HCT116 (cell line): ENCODE data around the gene MMP24. TPM values are rescaled to one million over a fixed set of nuclear protein-coding genes. Genes with fewer than 3 reads are reported as not detected.

ENCODE experiments used
- ATAC-seq: fragments of 200-7000 bp; cut with Tn5 transposase; 2 replicates; pipeline ENCODE4 v1.9.1; 2020; ENCODE audit warnings: mild to moderate bottlenecking, moderate library complexity
- BruUV-seq: library from RNA; stranded (reverse); fragments of 400-500 nt; replicated peaks from 2 replicates; lab custom pipeline; 2021; lab: Mats Ljungman, UMichigan
- CTCF ChIA-PET: fragments of 300-600 bp; sonication (Branson Sonifier 250); formaldehyde crosslinking; loops from one replicate; lab custom pipeline; 2021; ENCODE audit warnings: antibody characterized with exemption; lab: Charles Lee
- POLR2A ChIA-PET: fragments of 300-600, 350-600 bp; sonication (Branson Sonifier 250); formaldehyde crosslinking; loops from one replicate; lab custom pipeline; 2021; ENCODE audit warnings: antibody characterized with exemption; lab: Charles Lee
- RAD21 ChIA-PET, 2 experiments: fragments of 300-600 bp; sonication (Branson Sonifier 250); formaldehyde crosslinking; loops; one replicate each; lab custom pipeline; 2023; ENCODE audit warnings: low total read pairs in 2 of 2; ENCODE audit not compliant: uncharacterized antibody in 2 of 2, unreplicated experiment in 2 of 2, low non-redundant PET in 1 of 2; lab: Charles Lee
- DNase-seq: peaks from one replicate; pipeline ENCODE4 v3.0.0-alpha.2; 2010; ENCODE audit warnings: low read depth, low spot score
- H2AFZ ChIP-seq: fragments of 200-600 bp; shearing (Covaris generic), sonication (generic); 2 replicates; pipeline ENCODE4 v1.6.1; 2017; ENCODE audit warnings: low read depth, mixed run types, mixed read lengths, antibody characterized with exemption, low read length; ENCODE audit not compliant: poor library complexity, severe bottlenecking
- H3K27ac ChIP-seq: 2 replicates; pipeline ENCODE4 v1.5.1; 2012; ENCODE audit warnings: low read depth, low read length
- H3K27me3 ChIP-seq: fragments of 200-600 bp; sonication (generic); 2 replicates; pipeline ENCODE4 v1.6.1; 2016; ENCODE audit warnings: mixed run types, low read length, mixed read lengths; ENCODE audit not compliant: insufficient read depth
- H3K36me3 ChIP-seq, 2 experiments: fragments of 200-500 bp in 1 of 2; fragments of 200-600 bp in 1 of 2; sonication (Bioruptor generic) in 1 of 2; sonication (generic) in 1 of 2; 2 replicates each; pipeline versions ENCODE4 v1.5.1 to v1.6.1; 2014 to 2016; ENCODE audit warnings: low read length in 2 of 2, inconsistent platforms in 1 of 2, mixed read lengths in 1 of 2, mixed run types in 1 of 2; ENCODE audit not compliant: insufficient read depth in 2 of 2, control insufficient read depth in 1 of 2
- H3K4me1 ChIP-seq, 2 experiments: fragments of 200-600 bp in 1 of 2; sonication (generic) in 1 of 2; 2 replicates each; pipeline versions ENCODE4 v1.5.1 to v1.6.1; 2012 to 2017; ENCODE audit warnings: low read length in 2 of 2, inconsistent platforms in 1 of 2, mild to moderate bottlenecking in 1 of 2, mixed read lengths in 1 of 2, mixed run types in 1 of 2, moderate library complexity in 1 of 2; ENCODE audit not compliant: insufficient read depth in 2 of 2, control insufficient read depth in 1 of 2
- H3K4me2 ChIP-seq: fragments of 200-600 bp; sonication (generic); 2 replicates; pipeline ENCODE4 v1.6.1; 2017; ENCODE audit warnings: mixed run types, low read length, mixed read lengths
- H3K4me3 ChIP-seq, 2 experiments: fragments of 200-600 bp in 1 of 2; sonication (generic) in 1 of 2; replicated peaks in 1 of 2; 2 replicates each; pipeline ENCODE4 v1.5.1; 2011 to 2016; ENCODE audit warnings: low read length in 2 of 2, control low read depth in 1 of 2, low read depth in 1 of 2, mild to moderate bottlenecking in 1 of 2, mixed read lengths in 1 of 2, mixed run types in 1 of 2
- H3K79me2 ChIP-seq: fragments of 200-600 bp; sonication (generic); 2 replicates; pipeline ENCODE4 v1.6.1; 2017; ENCODE audit warnings: mild to moderate bottlenecking, mixed run types, low read length, moderate library complexity, mixed read lengths; ENCODE audit not compliant: insufficient read depth
- H3K9ac ChIP-seq: fragments of 200-600 bp; sonication (generic); 2 replicates; pipeline ENCODE4 v1.6.1; 2016; ENCODE audit warnings: low read length, mixed read lengths
- H3K9me2 ChIP-seq: fragments of 200-600 bp; sonication (generic), shearing (Covaris generic); 2 replicates; pipeline ENCODE4 v1.6.1; 2017; ENCODE audit warnings: mixed run types, mild to moderate bottlenecking, moderate library complexity; ENCODE audit not compliant: insufficient read depth
- H3K9me3 ChIP-seq, 2 experiments: fragments of 200-500 bp in 1 of 2; fragments of 200-600 bp in 1 of 2; sonication (Bioruptor generic) in 1 of 2; sonication (generic) in 1 of 2; 2 replicates each; pipeline ENCODE4 v1.6.1; 2014 to 2017; ENCODE audit warnings: low read length in 2 of 2, mixed read lengths in 2 of 2, inconsistent platforms in 1 of 2, low read depth in 1 of 2, mild to moderate bottlenecking in 1 of 2, mixed run types in 1 of 2, moderate library complexity in 1 of 2; ENCODE audit not compliant: control insufficient read depth in 1 of 2, insufficient read depth in 1 of 2
- H4K20me1 ChIP-seq: fragments of 200-600 bp; sonication (generic), shearing (Covaris generic); 2 replicates; pipeline ENCODE4 v1.6.1; 2017; ENCODE audit warnings: mixed run types, mild to moderate bottlenecking, moderate library complexity; ENCODE audit not compliant: insufficient read depth
- ELF1 ChIP-seq: IDR thresholded peaks from 2 replicates; pipeline ENCODE4 v1.6.1; 2012; ENCODE audit warnings: low read depth, borderline replicate concordance
- EZH2 ChIP-seq: fragments of 200-600 bp; sonication (generic); IDR thresholded peaks from 2 replicates; pipeline ENCODE4 v1.6.1; 2017; ENCODE audit warnings: antibody characterized with exemption, mixed run types
- EZH2phosphoT487 ChIP-seq: fragments of 200-600 bp; IDR thresholded peaks from 2 replicates; pipeline ENCODE4 v1.6.1; 2018; ENCODE audit warnings: antibody characterized with exemption, borderline replicate concordance
- JUND ChIP-seq: IDR thresholded peaks from 2 replicates; pipeline ENCODE4 v1.6.1; 2012
- POLR2AphosphoS5 ChIP-seq: IDR thresholded peaks from 2 replicates; pipeline ENCODE4 v1.6.1; 2011; ENCODE audit warnings: mild to moderate bottlenecking, low read depth, low read length, moderate library complexity
- SP1 ChIP-seq: IDR thresholded peaks from 2 replicates; pipeline ENCODE4 v1.6.1; 2012; ENCODE audit warnings: low read depth
- SRF ChIP-seq: IDR thresholded peaks from 2 replicates; pipeline ENCODE4 v1.6.1; 2012; ENCODE audit warnings: low read depth
- ZFX ChIP-seq: fragments of 450-650 bp; IDR thresholded peaks from 2 replicates; pipeline ENCODE4 v1.6.1; 2017
- ZNF274 ChIP-seq: fragments of 200-500 bp; sonication (Bioruptor generic); IDR thresholded peaks from 2 replicates; pipeline ENCODE4 v1.6.1; 2014; ENCODE audit warnings: mild to moderate bottlenecking, low read depth, low read length, inconsistent platforms
- intact Hi-C: fragments of 100-400 bp; cut with micrococcal nuclease; formaldehyde crosslinking; loops from 2 replicates; pipeline ENCODE4 v1.10.0; 2022
- total RNA-seq: library from RNA; stranded (reverse); gene quantifications from one replicate; pipeline ENCODE4 v1.2.1, GENCODE V29; 2021; ENCODE audit not compliant: unreplicated experiment
- TF ChIP-seq, protein P1 (sequence below): IDR thresholded peaks from 2 replicates; pipeline ENCODE4 v1.6.1; 2012; ENCODE audit warnings: low read depth
- TF ChIP-seq, protein P2 (sequence below), 3 experiments: fragments of 200-600 bp in 1 of 3; sonication (generic) in 1 of 3; IDR thresholded peaks in 2 of 3; conservative IDR thresholded peaks in 1 of 3; 2 replicates each; pipeline ENCODE4 v1.5.1; 2012 to 2017; ENCODE audit warnings: low read depth in 2 of 3, low read length in 2 of 3, antibody characterized with exemption in 1 of 3, borderline replicate concordance in 1 of 3, control low read depth in 1 of 3, mild to moderate bottlenecking in 1 of 3, mixed read lengths in 1 of 3, mixed run types in 1 of 3, moderate library complexity in 1 of 3; ENCODE audit not compliant: insufficient read depth in 1 of 3
- TF ChIP-seq, protein P3 (sequence below): IDR thresholded peaks from 2 replicates; pipeline ENCODE4 v1.6.1; 2012
- TF ChIP-seq, protein P4 (sequence below): IDR thresholded peaks from 2 replicates; pipeline ENCODE4 v1.6.1; 2011; ENCODE audit warnings: mild to moderate bottlenecking, low read length, moderate library complexity; ENCODE audit not compliant: insufficient replicate concordance; ENCODE audit errors: extremely low read depth

Gene MMP24
- total RNA-seq, 1 experiment from 2014 or later: not detected

DNA sequence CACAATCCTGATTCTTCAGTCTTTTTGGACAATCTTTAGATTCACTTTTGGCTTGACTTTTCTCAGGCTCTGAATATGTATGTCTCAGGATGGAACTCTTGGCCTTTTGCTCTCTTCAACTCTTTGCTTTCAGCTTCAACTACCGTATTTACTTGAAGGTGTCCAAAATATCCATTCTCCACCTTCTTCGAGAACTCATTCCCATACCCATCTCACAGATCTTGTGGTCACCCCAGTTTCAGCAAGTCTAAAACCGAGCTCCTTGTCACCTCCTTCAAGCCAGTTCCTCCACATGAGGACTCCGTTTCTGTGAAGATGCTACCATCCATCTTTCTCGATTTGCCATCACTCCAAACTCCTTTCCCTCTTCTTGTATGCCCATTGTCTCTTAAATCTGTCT, 2.0 kb upstream of the MMP24 start:
- no peak overlapping the region for H3K27ac ChIP-seq
- ChIA-PET CTCF (no interaction called here), RAD21 (no interaction called here), POLR2A (no interaction called here)
- H3K36me3 ChIP-seq: no peaks in the 10 kb centered on the region
- no peak for DNase-seq
- H3K4me2 ChIP-seq: no peak overlapping the region
- H3K27me3 ChIP-seq: no peaks in the 10 kb centered on the region
- no peak overlapping the region for H3K4me3 ChIP-seq
- no peak for ATAC-seq
- no peaks in the 10 kb centered on the region for H3K4me1 ChIP-seq
- TF ChIP-seq SP1: no peak
- TF ChIP-seq EZH2phosphoT487: no peak
- TF ChIP-seq, protein P1, sequence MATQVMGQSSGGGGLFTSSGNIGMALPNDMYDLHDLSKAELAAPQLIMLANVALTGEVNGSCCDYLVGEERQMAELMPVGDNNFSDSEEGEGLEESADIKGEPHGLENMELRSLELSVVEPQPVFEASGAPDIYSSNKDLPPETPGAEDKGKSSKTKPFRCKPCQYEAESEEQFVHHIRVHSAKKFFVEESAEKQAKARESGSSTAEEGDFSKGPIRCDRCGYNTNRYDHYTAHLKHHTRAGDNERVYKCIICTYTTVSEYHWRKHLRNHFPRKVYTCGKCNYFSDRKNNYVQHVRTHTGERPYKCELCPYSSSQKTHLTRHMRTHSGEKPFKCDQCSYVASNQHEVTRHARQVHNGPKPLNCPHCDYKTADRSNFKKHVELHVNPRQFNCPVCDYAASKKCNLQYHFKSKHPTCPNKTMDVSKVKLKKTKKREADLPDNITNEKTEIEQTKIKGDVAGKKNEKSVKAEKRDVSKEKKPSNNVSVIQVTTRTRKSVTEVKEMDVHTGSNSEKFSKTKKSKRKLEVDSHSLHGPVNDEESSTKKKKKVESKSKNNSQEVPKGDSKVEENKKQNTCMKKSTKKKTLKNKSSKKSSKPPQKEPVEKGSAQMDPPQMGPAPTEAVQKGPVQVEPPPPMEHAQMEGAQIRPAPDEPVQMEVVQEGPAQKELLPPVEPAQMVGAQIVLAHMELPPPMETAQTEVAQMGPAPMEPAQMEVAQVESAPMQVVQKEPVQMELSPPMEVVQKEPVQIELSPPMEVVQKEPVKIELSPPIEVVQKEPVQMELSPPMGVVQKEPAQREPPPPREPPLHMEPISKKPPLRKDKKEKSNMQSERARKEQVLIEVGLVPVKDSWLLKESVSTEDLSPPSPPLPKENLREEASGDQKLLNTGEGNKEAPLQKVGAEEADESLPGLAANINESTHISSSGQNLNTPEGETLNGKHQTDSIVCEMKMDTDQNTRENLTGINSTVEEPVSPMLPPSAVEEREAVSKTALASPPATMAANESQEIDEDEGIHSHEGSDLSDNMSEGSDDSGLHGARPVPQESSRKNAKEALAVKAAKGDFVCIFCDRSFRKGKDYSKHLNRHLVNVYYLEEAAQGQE: no peak
- no peak for TF ChIP-seq ELF1
- TF ChIP-seq JUND: no peak
- no peak for TF ChIP-seq ZNF274
- no peak for TF ChIP-seq POLR2AphosphoS5
- TF ChIP-seq ZFX: no peak
- TF ChIP-seq, protein P2, sequence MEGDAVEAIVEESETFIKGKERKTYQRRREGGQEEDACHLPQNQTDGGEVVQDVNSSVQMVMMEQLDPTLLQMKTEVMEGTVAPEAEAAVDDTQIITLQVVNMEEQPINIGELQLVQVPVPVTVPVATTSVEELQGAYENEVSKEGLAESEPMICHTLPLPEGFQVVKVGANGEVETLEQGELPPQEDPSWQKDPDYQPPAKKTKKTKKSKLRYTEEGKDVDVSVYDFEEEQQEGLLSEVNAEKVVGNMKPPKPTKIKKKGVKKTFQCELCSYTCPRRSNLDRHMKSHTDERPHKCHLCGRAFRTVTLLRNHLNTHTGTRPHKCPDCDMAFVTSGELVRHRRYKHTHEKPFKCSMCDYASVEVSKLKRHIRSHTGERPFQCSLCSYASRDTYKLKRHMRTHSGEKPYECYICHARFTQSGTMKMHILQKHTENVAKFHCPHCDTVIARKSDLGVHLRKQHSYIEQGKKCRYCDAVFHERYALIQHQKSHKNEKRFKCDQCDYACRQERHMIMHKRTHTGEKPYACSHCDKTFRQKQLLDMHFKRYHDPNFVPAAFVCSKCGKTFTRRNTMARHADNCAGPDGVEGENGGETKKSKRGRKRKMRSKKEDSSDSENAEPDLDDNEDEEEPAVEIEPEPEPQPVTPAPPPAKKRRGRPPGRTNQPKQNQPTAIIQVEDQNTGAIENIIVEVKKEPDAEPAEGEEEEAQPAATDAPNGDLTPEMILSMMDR (IDR thresholded peaks at IDR 0.05 in 2 of 3, conservative IDR thresholded peaks at IDR 0.05 in 1 of 3; ENCODE audit: borderline replicate concordance in 1 of 3, insufficient read depth in 1 of 3, low read depth in 2 of 3, low read length in 2 of 3): no peak
- TF ChIP-seq, protein P3, sequence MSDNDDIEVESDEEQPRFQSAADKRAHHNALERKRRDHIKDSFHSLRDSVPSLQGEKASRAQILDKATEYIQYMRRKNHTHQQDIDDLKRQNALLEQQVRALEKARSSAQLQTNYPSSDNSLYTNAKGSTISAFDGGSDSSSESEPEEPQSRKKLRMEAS: no peak
- TF ChIP-seq, protein P4, sequence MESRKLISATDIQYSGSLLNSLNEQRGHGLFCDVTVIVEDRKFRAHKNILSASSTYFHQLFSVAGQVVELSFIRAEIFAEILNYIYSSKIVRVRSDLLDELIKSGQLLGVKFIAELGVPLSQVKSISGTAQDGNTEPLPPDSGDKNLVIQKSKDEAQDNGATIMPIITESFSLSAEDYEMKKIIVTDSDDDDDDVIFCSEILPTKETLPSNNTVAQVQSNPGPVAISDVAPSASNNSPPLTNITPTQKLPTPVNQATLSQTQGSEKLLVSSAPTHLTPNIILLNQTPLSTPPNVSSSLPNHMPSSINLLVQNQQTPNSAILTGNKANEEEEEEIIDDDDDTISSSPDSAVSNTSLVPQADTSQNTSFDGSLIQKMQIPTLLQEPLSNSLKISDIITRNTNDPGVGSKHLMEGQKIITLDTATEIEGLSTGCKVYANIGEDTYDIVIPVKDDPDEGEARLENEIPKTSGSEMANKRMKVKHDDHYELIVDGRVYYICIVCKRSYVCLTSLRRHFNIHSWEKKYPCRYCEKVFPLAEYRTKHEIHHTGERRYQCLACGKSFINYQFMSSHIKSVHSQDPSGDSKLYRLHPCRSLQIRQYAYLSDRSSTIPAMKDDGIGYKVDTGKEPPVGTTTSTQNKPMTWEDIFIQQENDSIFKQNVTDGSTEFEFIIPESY: no peak
- TF ChIP-seq SRF: no peak
- no peak for TF ChIP-seq EZH2
- no TSS peak for BruUV-seq
- no peaks in the 10 kb centered on the region for H4K20me1 ChIP-seq
- no peaks in the 10 kb centered on the region for H3K9me3 ChIP-seq
- H3K79me2 ChIP-seq: no peaks in the 10 kb centered on the region
- no peak overlapping the region for H2AFZ ChIP-seq
- intact Hi-C loops: no loop called here
- no peak overlapping the region for H3K9ac ChIP-seq
- no peaks in the 10 kb centered on the region for H3K9me2 ChIP-seq
